H9 (cell line): ENCODE measurements around the gene ACBD5. TPM values are rescaled to one million over a fixed set of nuclear protein-coding genes. Genes with fewer than 3 reads are reported as not detected.

Experiments
- DNase-seq: peaks from one replicate; pipeline ENCODE4 v3.0.0-alpha.2; 2017
- H2AFZ ChIP-seq: one replicate; pipeline ENCODE4 v1.6.1; 2013; ENCODE audit warnings: mild to moderate bottlenecking, low read length, control low read depth, moderate library complexity
- H2AK5ac ChIP-seq: 2 replicates; pipeline ENCODE4 v1.6.1; 2013; ENCODE audit warnings: low read length, control low read depth, mixed read lengths; ENCODE audit not compliant: insufficient read length
- H2BK120ac ChIP-seq: one replicate; pipeline ENCODE4 v1.6.1; 2013; ENCODE audit warnings: low read depth, mild to moderate bottlenecking, low read length, control low read depth, inconsistent platforms; ENCODE audit not compliant: poor library complexity, severe bottlenecking
- H2BK12ac ChIP-seq: 2 replicates; pipeline ENCODE4 v1.6.1; 2013; ENCODE audit warnings: low read length, control low read depth, mixed read lengths, low read depth; ENCODE audit not compliant: insufficient read length
- H2BK15ac ChIP-seq: 2 replicates; pipeline ENCODE4 v1.6.1; 2013; ENCODE audit warnings: low read depth, low read length, control low read depth
- H2BK20ac ChIP-seq: one replicate; pipeline ENCODE4 v1.6.1; 2013; ENCODE audit warnings: low read depth, mild to moderate bottlenecking, low read length, control low read depth, inconsistent platforms; ENCODE audit not compliant: poor library complexity, severe bottlenecking
- H2BK5ac ChIP-seq: 2 replicates; pipeline ENCODE4 v1.6.1; 2013; ENCODE audit warnings: low read length, control low read depth, mixed read lengths; ENCODE audit not compliant: insufficient read length
- H3K14ac ChIP-seq: 2 replicates; pipeline ENCODE4 v1.6.1; 2013; ENCODE audit warnings: low read length, control low read depth; ENCODE audit not compliant: insufficient read depth
- H3K18ac ChIP-seq: 2 replicates; pipeline ENCODE4 v1.6.1; 2013; ENCODE audit warnings: low read depth, mild to moderate bottlenecking, mixed read lengths, low read length, control low read depth; ENCODE audit not compliant: insufficient read length
- H3K23ac ChIP-seq: 2 replicates; pipeline ENCODE4 v1.6.1; 2013; ENCODE audit warnings: low read length, control low read depth, mixed read lengths, low read depth; ENCODE audit not compliant: insufficient read length
- H3K23me2 ChIP-seq: 2 replicates; pipeline ENCODE4 v1.6.1; 2013; ENCODE audit warnings: low read depth, mild to moderate bottlenecking, mixed read lengths, low read length, control low read depth; ENCODE audit not compliant: insufficient read length, poor library complexity, severe bottlenecking
- H3K27ac ChIP-seq: 2 replicates; pipeline ENCODE4 v1.5.1; 2013; ENCODE audit warnings: low read length, control low read depth, mixed read lengths, low read depth; ENCODE audit not compliant: insufficient read length
- H3K27me3 ChIP-seq: 2 replicates; pipeline ENCODE4 v1.6.1; 2013; ENCODE audit warnings: low read length, control low read depth, inconsistent platforms; ENCODE audit not compliant: insufficient read depth
- H3K4ac ChIP-seq: 2 replicates; pipeline ENCODE4 v1.6.1; 2013; ENCODE audit warnings: low read depth, mild to moderate bottlenecking, control low read depth, inconsistent platforms, low read length, moderate library complexity
- H3K4me1 ChIP-seq: 2 replicates; pipeline ENCODE4 v1.6.1; 2013; ENCODE audit warnings: low read length, control low read depth, inconsistent platforms; ENCODE audit not compliant: insufficient read depth
- H3K4me2 ChIP-seq: 2 replicates; pipeline ENCODE4 v1.6.1; 2013; ENCODE audit warnings: low read length, control low read depth, mixed read lengths; ENCODE audit not compliant: insufficient read length, insufficient read depth
- H3K56ac ChIP-seq: 2 replicates; pipeline ENCODE4 v1.6.1; 2013; ENCODE audit warnings: low read depth, mild to moderate bottlenecking, mixed read lengths, low read length, control low read depth; ENCODE audit not compliant: insufficient read length
- H3K79me1 ChIP-seq: 2 replicates; pipeline ENCODE4 v1.6.1; 2013; ENCODE audit warnings: low read depth, mild to moderate bottlenecking, moderate library complexity, low read length, control low read depth, inconsistent platforms; ENCODE audit not compliant: insufficient read depth, poor library complexity, severe bottlenecking
- H3K79me2 ChIP-seq: 2 replicates; pipeline ENCODE4 v1.6.1; 2013; ENCODE audit warnings: low read length, control low read depth, inconsistent platforms; ENCODE audit not compliant: insufficient read depth
- H3K9ac ChIP-seq: 2 replicates; pipeline ENCODE4 v1.6.1; 2013; ENCODE audit warnings: low read length, control low read depth, mixed read lengths; ENCODE audit not compliant: insufficient read length; ENCODE audit errors: extremely low read depth
- H3K9me3 ChIP-seq: one replicate; pipeline ENCODE4 v1.6.1; 2013; ENCODE audit warnings: low read depth, low read length, inconsistent platforms; ENCODE audit not compliant: control insufficient read depth
- H3T11ph ChIP-seq: one replicate; pipeline ENCODE4 v1.6.1; 2013; ENCODE audit warnings: mild to moderate bottlenecking, low read length, control low read depth, inconsistent platforms
- H4K20me1 ChIP-seq: one replicate; pipeline ENCODE4 v1.6.1; 2013; ENCODE audit not compliant: control insufficient read depth, insufficient read length, insufficient read depth
- H4K5ac ChIP-seq: 2 replicates; pipeline ENCODE4 v1.6.1; 2013; ENCODE audit warnings: low read depth, mild to moderate bottlenecking, mixed read lengths, low read length, control low read depth; ENCODE audit not compliant: insufficient read length
- H4K8ac ChIP-seq: replicated peaks from 2 replicates; pipeline ENCODE4 v1.6.1; 2013; ENCODE audit warnings: low read length, control low read depth, mixed read lengths, low read depth; ENCODE audit not compliant: insufficient read length
- H4K91ac ChIP-seq: 2 replicates; pipeline ENCODE4 v1.6.1; 2013; ENCODE audit warnings: low read depth, mild to moderate bottlenecking, moderate library complexity, mixed read lengths, low read length, control low read depth; ENCODE audit not compliant: insufficient read length
- H3K27ac Mint-ChIP-seq, 3 experiments: 2 replicates in 2 of 3; 3 replicates in 1 of 3; pipeline ENCODE4 v1.8.0; 2020 to 2021; ENCODE audit warnings: mixed read lengths in 3 of 3, mild to moderate bottlenecking in 1 of 3, moderate library complexity in 1 of 3
- H3K27me3 Mint-ChIP-seq: 2 replicates; pipeline ENCODE4 v1.8.0; 2021; ENCODE audit warnings: low read depth, mild to moderate bottlenecking, moderate library complexity, mixed read lengths
- H3K36me3 Mint-ChIP-seq, 3 experiments: 2 replicates in 2 of 3; 3 replicates in 1 of 3; pipeline ENCODE4 v1.8.0; 2020 to 2021; ENCODE audit warnings: low read depth in 3 of 3, mixed read lengths in 3 of 3; ENCODE audit not compliant: insufficient read depth in 1 of 3
- H3K4me1 Mint-ChIP-seq, 2 experiments: 2 replicates each; pipeline ENCODE4 v1.8.0; 2020; ENCODE audit warnings: mixed read lengths in 2 of 2
- H3K4me3 Mint-ChIP-seq, 2 experiments: 2 replicates in 1 of 2; 3 replicates in 1 of 2; pipeline ENCODE4 v1.8.0; 2020 to 2021; ENCODE audit warnings: mild to moderate bottlenecking in 2 of 2, mixed read lengths in 2 of 2, moderate library complexity in 1 of 2
- H3K9me3 Mint-ChIP-seq, 2 experiments: 2 replicates in 1 of 2; 3 replicates in 1 of 2; pipeline ENCODE4 v1.8.0; 2020; ENCODE audit warnings: mild to moderate bottlenecking in 2 of 2, mixed read lengths in 2 of 2, moderate library complexity in 1 of 2
- CTCF ChIP-seq: fragments of 200-600 bp; sonication (generic); conservative IDR thresholded peaks from 3 replicates; pipeline ENCODE4 v1.8.0; 2021; ENCODE audit warnings: antibody characterized with exemption, mild to moderate bottlenecking
- WGBS: extraction: QIAGEN DNeasy Blood & Tissue Kit; methylation state at CpG from one replicate; pipeline ENCODE4 v1.1.7; 2013; ENCODE audit warnings: missing lambda C conversion rate, low lambda C conversion rate, mixed read lengths; ENCODE audit not compliant: insufficient read length; ENCODE audit errors: extremely low coverage; 5-methylcytosine and 5-hydroxymethylcytosine counted together
- total RNA-seq: library from RNA; stranded (reverse); gene quantifications from 2 replicates; pipeline ENCODE4 v1.2.1, GENCODE V29; 2021

Gene ACBD5
- total RNA-seq, 1 experiment from 2014 or later = 14.2 TPM

GRCh38 chr10:27251554-27251953 lies 11.0 kb upstream of the ACBD5 start:
- Histone ChIP-seq H3K27me3 (no peaks in the 10 kb centered on the region), H2BK12ac (no peak overlapping the region), H2BK120ac (no peak overlapping the region), H2AK5ac (no peak overlapping the region), H2AFZ (no peak overlapping the region), H3K56ac (no peak overlapping the region), H4K8ac (no peak overlapping the region), H4K91ac (no peak overlapping the region), H3K23me2 (no peaks in the 10 kb centered on the region), H2BK15ac (no peak overlapping the region), H3K18ac (no peak overlapping the region), H3K79me1 (no peaks in the 10 kb centered on the region), H3K4me1 (no peaks in the 10 kb centered on the region; the same call in 1 of the 2 replicates), H3K4me2 (no peak overlapping the region), H3K27ac (no peak overlapping the region), H2BK20ac (no peak overlapping the region), H4K5ac (no peak overlapping the region), H4K20me1 (no peaks in the 10 kb centered on the region), H3T11ph (no peak overlapping the region), H3K9me3 (no peaks in the 10 kb centered on the region), H3K9ac (no peak overlapping the region), H3K14ac (no peak overlapping the region), H3K4ac (no peak overlapping the region), H3K79me2 (no peaks in the 10 kb centered on the region), H2BK5ac (no peak overlapping the region), H3K23ac (no peak overlapping the region)
- no peak for TF ChIP-seq CTCF
- H3K36me3 Mint-ChIP-seq = peaks cover 0 to 7% (median 5%) of the 10 kb centered on the region in 3 experiments; a peak in 5 of 7 replicates
- no peak overlapping the region for H3K4me3 Mint-ChIP-seq
- WGBS = no CpG with 5 or more reads among the region's 14 CpGs
- peaks cover 9% of the 10 kb centered on the region for H3K27me3 Mint-ChIP-seq
- peaks cover 7 to 15% of the 10 kb centered on the region in 2 experiments for H3K4me1 Mint-ChIP-seq
- H3K9me3 Mint-ChIP-seq = peaks cover 0 to 4% of the 10 kb centered on the region in 2 experiments; a peak in 3 of 5 replicates
- no peak overlapping the region for H3K27ac Mint-ChIP-seq
- DNase-seq = no peak
